ENCODE measurements around the gene GPATCH2L. TPM values are rescaled to one million over a fixed set of nuclear protein-coding genes. Genes with fewer than 3 reads are reported as not detected.

The GPATCH2L gene
- total RNA-seq (36.2 and 50.5 TPM in 2 replicates), polyA plus RNA-seq (18.3 and 19.4 TPM in 2 replicates), polyA minus RNA-seq (ENCODE audit: low replicate concordance) (31.4 and 32.1 TPM in 2 replicates)
- polyA plus RNA-seq (2012) = 11.4 and 13.7 TPM in 2 replicates

DNA sequence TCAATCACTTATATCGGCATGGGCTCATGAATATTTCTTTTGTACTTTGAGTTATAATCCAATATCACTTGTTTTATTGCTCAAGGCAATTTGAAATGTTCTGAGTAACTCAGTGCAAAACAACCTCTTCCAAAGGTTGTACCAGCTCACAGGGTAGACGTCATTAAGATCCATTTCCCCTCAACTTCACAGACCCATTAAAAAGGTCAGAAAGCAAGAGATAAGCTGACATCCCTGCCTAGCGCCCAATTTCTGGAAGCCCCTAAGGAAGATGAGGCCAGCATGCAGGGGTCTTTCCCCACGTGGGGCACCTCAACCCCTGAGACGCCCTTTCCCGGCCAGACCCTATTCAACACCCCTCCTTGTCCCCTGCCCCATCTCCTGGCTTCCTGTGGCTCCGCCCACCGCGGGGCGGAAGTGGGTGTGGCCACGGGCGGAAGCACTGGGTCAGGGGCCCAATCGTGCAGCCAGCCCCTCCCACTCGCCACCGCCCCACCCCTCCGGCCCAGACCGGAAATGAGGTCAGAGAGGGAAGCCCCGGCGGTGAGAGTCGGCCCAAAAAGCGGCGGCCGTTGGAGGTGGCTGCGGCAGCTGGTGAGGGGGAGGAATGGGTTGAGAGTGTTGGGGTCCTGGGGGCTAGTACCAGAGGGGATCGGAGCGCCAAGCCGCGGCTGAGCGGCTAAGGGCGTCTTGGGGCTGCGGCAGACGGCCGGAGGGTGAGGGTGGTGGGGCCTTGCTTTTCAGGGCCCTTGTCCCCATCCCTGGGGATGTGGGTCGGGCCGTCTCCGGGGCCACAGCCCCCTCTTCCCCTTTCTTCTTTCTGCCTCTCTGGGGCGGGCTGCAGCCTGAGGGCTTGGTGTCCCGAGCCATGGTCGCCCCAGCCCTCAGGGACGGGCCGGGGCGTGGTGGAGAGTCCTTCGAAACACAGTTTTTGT lies at the start of gene GPATCH2L:
Gene GPATCH2L (plus strand): TSS at position 525 of the 935 bp plus-strand sequence. CDS start 2,442 bp downstream, outside the sequence.
- H3K27ac ChIP-seq (ENCODE audit: insufficient read depth, low read length) = peak within 1 kb of the TSS; percentile 92
- H3K4me3 ChIP-seq (replicated peaks in 1 of 4; ENCODE audit: control extremely low read depth in 1 of 4, insufficient read depth in 1 of 4, low read depth in 3 of 4, low read length in 4 of 4) = peak within 1 kb of the TSS; percentile 82 to 97 (median 94)
- H2AFZ ChIP-seq (ENCODE audit: low read length) = peak within 1 kb of the TSS; percentile 97
- no peaks in the 10 kb centered on the region for H3K9me3 ChIP-seq (ENCODE audit: control insufficient read depth, insufficient read depth, low read depth, low read length)
- peak within 1 kb of the TSS; percentile 93 for H3K9ac ChIP-seq (ENCODE audit: insufficient read depth, low read length)
- TF ChIP-seq, protein P1, sequence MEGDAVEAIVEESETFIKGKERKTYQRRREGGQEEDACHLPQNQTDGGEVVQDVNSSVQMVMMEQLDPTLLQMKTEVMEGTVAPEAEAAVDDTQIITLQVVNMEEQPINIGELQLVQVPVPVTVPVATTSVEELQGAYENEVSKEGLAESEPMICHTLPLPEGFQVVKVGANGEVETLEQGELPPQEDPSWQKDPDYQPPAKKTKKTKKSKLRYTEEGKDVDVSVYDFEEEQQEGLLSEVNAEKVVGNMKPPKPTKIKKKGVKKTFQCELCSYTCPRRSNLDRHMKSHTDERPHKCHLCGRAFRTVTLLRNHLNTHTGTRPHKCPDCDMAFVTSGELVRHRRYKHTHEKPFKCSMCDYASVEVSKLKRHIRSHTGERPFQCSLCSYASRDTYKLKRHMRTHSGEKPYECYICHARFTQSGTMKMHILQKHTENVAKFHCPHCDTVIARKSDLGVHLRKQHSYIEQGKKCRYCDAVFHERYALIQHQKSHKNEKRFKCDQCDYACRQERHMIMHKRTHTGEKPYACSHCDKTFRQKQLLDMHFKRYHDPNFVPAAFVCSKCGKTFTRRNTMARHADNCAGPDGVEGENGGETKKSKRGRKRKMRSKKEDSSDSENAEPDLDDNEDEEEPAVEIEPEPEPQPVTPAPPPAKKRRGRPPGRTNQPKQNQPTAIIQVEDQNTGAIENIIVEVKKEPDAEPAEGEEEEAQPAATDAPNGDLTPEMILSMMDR (conservative IDR thresholded peaks at IDR 0.05 in 1 of 2, IDR thresholded peaks at IDR 0.05 in 1 of 2; ENCODE audit: low read depth in 1 of 2, low read length in 2 of 2) = no peak
- TF ChIP-seq EZH2 (IDR thresholded peaks at IDR 0.05; ENCODE audit: low read length, missing control alignments) = no peak
- peak; percentile 83 to 88 for DNase-seq (ENCODE audit: low read depth in 2 of 2)
- H3K27me3 ChIP-seq (ENCODE audit: control insufficient read depth, insufficient read depth, low read length) = no peaks in the 10 kb centered on the region
- no peaks in the 10 kb centered on the region for H3K36me3 ChIP-seq (ENCODE audit: control insufficient read depth, insufficient read depth, low read length)
- no peaks in the 10 kb centered on the region for H4K20me1 ChIP-seq (ENCODE audit: control insufficient read depth, extremely low read depth, insufficient read depth, low read length)
- peaks cover 10% of the 10 kb centered on the region for H3K4me1 ChIP-seq (ENCODE audit: control insufficient read depth, extremely low read depth, insufficient read depth, low read length)
- H3K79me2 ChIP-seq (ENCODE audit: control insufficient read depth, insufficient read depth, low read length) = peaks cover 48% of the 10 kb centered on the region
- H3K4me2 ChIP-seq (ENCODE audit: extremely low read depth, insufficient read depth, low read length) = peak within 1 kb of the TSS; percentile 96

DNA sequence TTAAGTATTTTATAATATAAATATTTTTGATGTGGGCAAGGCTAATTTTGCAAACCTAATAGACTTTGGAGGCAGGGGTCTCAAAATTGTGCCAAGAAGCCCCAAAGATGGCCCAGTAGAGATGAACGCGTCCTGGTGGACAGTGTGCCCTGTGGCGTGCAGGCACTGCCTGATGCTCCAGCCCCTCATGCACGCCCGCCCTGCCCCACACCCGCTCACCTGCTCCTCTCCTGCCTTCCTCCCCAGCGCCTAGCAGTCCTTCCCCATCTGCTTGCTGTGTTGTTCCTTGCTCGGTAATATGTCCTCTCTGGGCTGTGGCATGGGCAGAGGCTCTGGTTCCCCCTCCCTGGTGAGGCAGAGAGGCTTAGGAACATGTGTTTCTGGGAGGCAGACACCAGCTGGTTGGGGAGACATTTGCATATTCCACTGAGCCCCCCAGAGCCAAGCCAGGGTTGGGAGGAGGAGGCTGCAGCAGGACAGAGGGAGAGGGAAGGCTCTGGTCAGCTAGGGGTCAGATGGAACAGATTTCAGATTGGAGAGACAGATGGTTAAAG lies 46.8 kb upstream of the GPATCH2L start:
- no peaks in the 10 kb centered on the region for H3K36me3 ChIP-seq (ENCODE audit: control insufficient read depth, insufficient read depth, low read length)

More for the DNA sequence above, 46.8 kb upstream of the GPATCH2L start:
- Histone ChIP-seq H3K4me3 (replicated peaks in 1 of 4; ENCODE audit: control extremely low read depth in 1 of 4, insufficient read depth in 1 of 4, low read depth in 3 of 4, low read length in 4 of 4) (no peak overlapping the region), H2AFZ (ENCODE audit: low read length) (no peak overlapping the region), H3K27me3 (ENCODE audit: control insufficient read depth, insufficient read depth, low read length) (peaks cover 7% of the 10 kb centered on the region), H3K79me2 (ENCODE audit: control insufficient read depth, insufficient read depth, low read length) (no peaks in the 10 kb centered on the region), H3K9ac (ENCODE audit: insufficient read depth, low read length) (no peak overlapping the region), H3K4me2 (ENCODE audit: extremely low read depth, insufficient read depth, low read length) (no peak overlapping the region), H4K20me1 (ENCODE audit: control insufficient read depth, extremely low read depth, insufficient read depth, low read length) (no peaks in the 10 kb centered on the region), H3K27ac (ENCODE audit: insufficient read depth, low read length) (no peak overlapping the region), H3K9me3 (ENCODE audit: control insufficient read depth, insufficient read depth, low read depth, low read length) (no peaks in the 10 kb centered on the region), H3K4me1 (ENCODE audit: control insufficient read depth, extremely low read depth, insufficient read depth, low read length) (no peaks in the 10 kb centered on the region)
- DNase-seq (ENCODE audit: low read depth in 2 of 2) = no peak
- TF ChIP-seq, protein P1 (conservative IDR thresholded peaks at IDR 0.05 in 1 of 2, IDR thresholded peaks at IDR 0.05 in 1 of 2; ENCODE audit: low read depth in 1 of 2, low read length in 2 of 2) = no peak
- no peak for TF ChIP-seq EZH2 (IDR thresholded peaks at IDR 0.05; ENCODE audit: low read length, missing control alignments)
